GM18498 (cell line): Measurements from ENCODE around the gene MAEL.
"Not testable (repeated sequence)": the region's sequence is repeated elsewhere in the genome, so short reads cannot be mapped to it uniquely, and the experiment has no call there.

Source experiments
- ATAC-seq: cut with Tn5 transposase; IDR thresholded peaks from one replicate; pipeline ENCODE4 v1.9.1; 2021; ENCODE audit warnings: mild to moderate bottlenecking, moderate library complexity; ENCODE audit not compliant: unreplicated experiment

MAEL gene

GRCh38 chr1:166977951-166978350 lies 11.1 kb upstream of the MAEL start:
- ATAC-seq: no peak

- peak; percentile 53 for ATAC-seq
Observed at GRCh38 chr1:166978821-166979220, 10.3 kb upstream of the MAEL start.

- no peak for ATAC-seq
Observed at GRCh38 chr1:166980383-166980782, 8.7 kb upstream of the MAEL start.

GRCh38 chr1:166980818-166981217 lies 8.3 kb upstream of the MAEL start:
- ATAC-seq: no peak

- no peak for ATAC-seq
Observed at GRCh38 chr1:166981589-166981988, 7.5 kb upstream of the MAEL start.

- ATAC-seq: peak; percentile 29
Observed at GRCh38 chr1:166999075-166999474, 10.0 kb downstream of the MAEL start.

GRCh38 chr1:166999500-167000055 lies 10.5 kb downstream of the MAEL start:
- ATAC-seq: peak; percentile 52

GRCh38 chr1:167000546-167000945 lies 11.5 kb downstream of the MAEL start:
- no peak for ATAC-seq

GRCh38 chr1:167002354-167002753 lies 13.3 kb downstream of the MAEL start:
- ATAC-seq: no peak

GRCh38 chr1:167003711-167004110 lies 14.6 kb downstream of the MAEL start:
- ATAC-seq: no peak

- ATAC-seq: no peak
Observed at GRCh38 chr1:167011560-167012191, 22.6 kb downstream of the MAEL start.

GRCh38 chr1:167012570-167012969 lies 23.5 kb downstream of the MAEL start:
- no peak for ATAC-seq

GRCh38 chr1:167013108-167013929 lies 24.2 kb downstream of the MAEL start:
- ATAC-seq: no peak

GRCh38 chr1:167016100-167016750 lies 27.1 kb downstream of the MAEL start:
- ATAC-seq: no peak

GRCh38 chr1:167022384-167022783 lies 33.3 kb downstream of the MAEL start:
- no peak for ATAC-seq

- ATAC-seq: not testable (repeated sequence)
Observed at GRCh38 chr1:167029553-167029952, 40.5 kb downstream of the MAEL start.

- no peak for ATAC-seq
Observed at GRCh38 chr1:167033646-167034045, 44.6 kb downstream of the MAEL start.

- peak; percentile 100 for ATAC-seq
Observed at GRCh38 chr1:167043752-167044488, 54.8 kb downstream of the MAEL start.

GRCh38 chr1:167051907-167052306 lies 62.8 kb downstream of the MAEL start:
- no peak for ATAC-seq

GRCh38 chr1:167052389-167052788 lies 63.3 kb downstream of the MAEL start:
- no peak for ATAC-seq

- ATAC-seq: no peak
Observed at GRCh38 chr1:167054531-167054930, 65.5 kb downstream of the MAEL start.
